Measurements from ENCODE around the gene GPBAR1.

Gene GPBAR1

DNA sequence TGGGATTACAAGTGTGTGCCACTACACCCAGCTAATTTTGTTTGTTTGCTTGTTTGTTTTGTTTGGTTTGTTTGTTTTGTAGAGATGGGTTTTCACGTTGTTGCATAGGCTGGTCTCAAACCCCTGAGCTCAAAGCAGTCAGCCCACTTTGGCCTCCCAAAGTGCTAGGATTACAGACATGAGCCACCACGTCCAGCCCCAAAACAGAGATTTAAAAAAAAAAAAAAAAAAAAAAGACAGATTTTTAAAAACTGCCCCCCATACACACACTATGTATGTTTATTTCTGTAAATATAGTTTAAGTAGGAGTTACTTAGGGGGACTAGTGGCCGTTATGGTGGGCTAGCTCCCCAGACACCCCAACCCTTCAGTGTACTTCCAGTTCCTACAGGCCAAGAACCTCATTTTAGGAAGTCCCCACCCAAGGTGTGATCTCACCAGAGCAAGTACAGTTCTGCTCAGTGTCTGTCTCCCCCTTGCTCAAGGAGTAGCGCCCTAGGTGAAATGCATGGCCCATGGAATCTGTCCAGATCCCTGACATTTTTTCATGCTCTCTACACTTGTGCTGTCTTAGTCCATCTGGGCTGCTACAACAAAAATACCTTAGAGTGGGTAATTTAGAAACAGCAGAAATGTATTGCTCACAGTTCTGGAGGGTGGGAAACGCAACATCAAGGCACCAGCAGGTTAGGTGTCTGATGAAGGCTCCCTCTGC is 33.1 kb downstream of the GPBAR1 start:
- H3K9me3 ChIP-seq (ENCODE audit: insufficient read depth, low read depth, low read length) = no peaks in the 10 kb centered on the region
- H3K4me3 ChIP-seq (ENCODE audit: low read length) = no peak overlapping the region
- H3K27me3 ChIP-seq (ENCODE audit: insufficient read depth, low read length) = peaks cover 4% of the 10 kb centered on the region; the same call in 1 of the 2 replicates
- no peaks in the 10 kb centered on the region for H3K36me3 ChIP-seq (ENCODE audit: insufficient read depth, low read depth, low read length)
- no peak overlapping the region for H3K9ac ChIP-seq (ENCODE audit: low read depth, low read length)
- H3K4me1 ChIP-seq (ENCODE audit: insufficient read depth, low read length) = peaks cover 20% of the 10 kb centered on the region
- H3K27ac ChIP-seq (ENCODE audit: low read length) = no peak overlapping the region

DNA sequence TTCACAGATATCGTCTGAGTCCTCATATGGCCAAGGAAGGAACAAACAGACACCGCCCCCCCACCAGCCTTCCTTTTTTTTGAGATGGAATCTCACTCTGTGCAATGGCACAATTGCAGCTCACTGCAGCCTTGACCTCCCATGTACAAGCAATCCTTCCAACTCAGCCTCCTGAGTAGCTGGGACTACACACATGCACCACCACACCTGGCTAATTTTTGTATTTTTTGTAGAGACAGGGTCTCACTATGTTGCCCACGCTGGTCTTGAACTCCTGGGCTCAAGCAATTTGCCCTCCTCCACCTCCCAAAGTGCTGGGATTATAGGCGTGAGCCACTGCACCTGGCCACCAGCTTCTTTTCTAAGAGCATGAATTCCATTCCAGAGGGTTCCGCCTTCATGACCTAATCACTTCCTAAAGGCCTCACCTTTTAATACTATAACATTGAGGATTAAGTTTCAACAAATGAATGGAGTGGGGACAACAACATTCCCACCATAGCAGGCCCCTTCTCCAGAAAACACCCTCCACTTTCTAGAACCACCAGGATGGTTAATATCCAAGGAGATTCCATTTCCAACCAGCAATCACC is 33.7 kb downstream of the GPBAR1 start:
- no peak overlapping the region for H3K4me3 ChIP-seq (ENCODE audit: low read length)
- H3K9me3 ChIP-seq (ENCODE audit: insufficient read depth, low read depth, low read length) = no peaks in the 10 kb centered on the region
- no peaks in the 10 kb centered on the region for H3K36me3 ChIP-seq (ENCODE audit: insufficient read depth, low read depth, low read length)
- H3K27me3 ChIP-seq (ENCODE audit: insufficient read depth, low read length) = peaks cover 4% of the 10 kb centered on the region; the same call in 1 of the 2 replicates
- peaks cover 20% of the 10 kb centered on the region for H3K4me1 ChIP-seq (ENCODE audit: insufficient read depth, low read length)
- H3K9ac ChIP-seq (ENCODE audit: low read depth, low read length) = no peak overlapping the region
- no peak overlapping the region for H3K27ac ChIP-seq (ENCODE audit: low read length)

DNA sequence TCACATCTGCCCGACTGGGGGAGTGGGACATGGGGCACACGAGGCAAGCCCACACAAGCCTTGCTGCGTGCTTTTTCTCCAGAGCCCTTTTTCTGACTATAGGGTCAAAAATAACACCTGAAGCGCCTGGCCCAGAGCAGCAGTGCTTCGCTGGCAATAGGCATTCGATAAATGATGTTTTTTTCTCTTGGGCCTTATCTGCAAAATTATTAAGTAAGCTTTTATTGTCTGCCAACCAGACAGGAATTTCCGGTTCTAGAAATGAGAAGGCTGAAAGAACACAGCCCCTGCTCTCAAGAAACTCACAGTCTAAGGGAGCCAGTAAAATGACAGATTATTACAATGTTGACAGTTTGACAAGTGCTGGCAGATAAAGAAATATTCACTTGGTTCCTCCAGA is 34.2 kb downstream of the GPBAR1 start:
- H3K27ac ChIP-seq (ENCODE audit: low read length) = no peak overlapping the region
- H3K4me3 ChIP-seq (ENCODE audit: low read length) = no peak overlapping the region
- no peak overlapping the region for H3K9ac ChIP-seq (ENCODE audit: low read depth, low read length)
- H3K27me3 ChIP-seq (ENCODE audit: insufficient read depth, low read length) = peaks cover 4% of the 10 kb centered on the region; the same call in 1 of the 2 replicates
- H3K4me1 ChIP-seq (ENCODE audit: insufficient read depth, low read length) = peaks cover 16% of the 10 kb centered on the region
- no peaks in the 10 kb centered on the region for H3K36me3 ChIP-seq (ENCODE audit: insufficient read depth, low read depth, low read length)
- no peaks in the 10 kb centered on the region for H3K9me3 ChIP-seq (ENCODE audit: insufficient read depth, low read depth, low read length)

DNA sequence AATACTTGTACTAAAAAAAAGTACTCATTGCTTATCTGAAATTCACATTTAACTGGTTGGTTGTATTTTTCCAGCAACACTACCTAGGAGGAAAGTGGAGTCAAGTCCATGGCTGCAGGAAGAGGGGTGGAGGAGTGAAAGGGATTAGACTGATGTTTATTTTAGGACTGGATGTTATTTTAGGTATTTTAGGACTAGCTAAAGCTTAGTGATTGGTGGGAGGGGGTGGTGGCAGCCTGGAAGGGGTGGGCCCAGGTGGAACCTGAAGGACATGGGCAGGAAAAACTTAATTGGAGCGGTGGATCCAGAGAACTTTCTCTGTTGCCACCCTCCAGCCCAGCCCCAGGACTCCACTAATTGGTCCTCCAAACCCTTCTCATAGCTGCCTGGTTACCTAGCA is 35.4 kb downstream of the GPBAR1 start:
- H3K4me1 ChIP-seq (ENCODE audit: insufficient read depth, low read length) = peaks cover 14% of the 10 kb centered on the region; the same call in 1 of the 2 replicates
- H3K27me3 ChIP-seq (ENCODE audit: insufficient read depth, low read length) = peaks cover 4% of the 10 kb centered on the region; the same call in 1 of the 2 replicates

DNA sequence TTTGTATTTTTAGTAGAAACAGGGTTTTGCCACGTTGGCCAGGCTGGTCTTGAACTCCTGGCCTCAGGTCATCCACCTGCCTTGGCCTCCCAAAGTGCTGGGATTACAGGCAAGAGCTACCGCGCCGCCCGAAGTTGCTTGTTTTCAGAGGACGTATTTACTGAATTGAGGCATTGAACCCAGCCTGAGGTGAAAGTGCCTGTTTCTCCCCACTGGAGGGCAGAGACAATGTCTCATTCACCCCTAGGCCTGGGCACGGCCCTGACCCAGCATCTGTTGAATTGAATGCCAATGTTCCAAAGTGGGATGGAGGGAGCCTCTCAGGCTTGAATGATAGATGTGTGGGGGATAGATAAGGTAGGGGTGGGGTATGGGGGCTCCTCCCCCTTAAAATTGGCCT is 36.0 kb downstream of the GPBAR1 start:
- H3K4me1 ChIP-seq (ENCODE audit: insufficient read depth, low read length) = peaks cover 14% of the 10 kb centered on the region; the same call in 1 of the 2 replicates

More for the DNA sequence above, 35.4 kb downstream of the GPBAR1 start:
- no peak overlapping the region for H3K9ac ChIP-seq (ENCODE audit: low read depth, low read length)
- H3K9me3 ChIP-seq (ENCODE audit: insufficient read depth, low read depth, low read length) = no peaks in the 10 kb centered on the region
- H3K36me3 ChIP-seq (ENCODE audit: insufficient read depth, low read depth, low read length) = no peaks in the 10 kb centered on the region
- no peak overlapping the region for H3K27ac ChIP-seq (ENCODE audit: low read length)
- no peak overlapping the region for H3K4me3 ChIP-seq (ENCODE audit: low read length)

DNA sequence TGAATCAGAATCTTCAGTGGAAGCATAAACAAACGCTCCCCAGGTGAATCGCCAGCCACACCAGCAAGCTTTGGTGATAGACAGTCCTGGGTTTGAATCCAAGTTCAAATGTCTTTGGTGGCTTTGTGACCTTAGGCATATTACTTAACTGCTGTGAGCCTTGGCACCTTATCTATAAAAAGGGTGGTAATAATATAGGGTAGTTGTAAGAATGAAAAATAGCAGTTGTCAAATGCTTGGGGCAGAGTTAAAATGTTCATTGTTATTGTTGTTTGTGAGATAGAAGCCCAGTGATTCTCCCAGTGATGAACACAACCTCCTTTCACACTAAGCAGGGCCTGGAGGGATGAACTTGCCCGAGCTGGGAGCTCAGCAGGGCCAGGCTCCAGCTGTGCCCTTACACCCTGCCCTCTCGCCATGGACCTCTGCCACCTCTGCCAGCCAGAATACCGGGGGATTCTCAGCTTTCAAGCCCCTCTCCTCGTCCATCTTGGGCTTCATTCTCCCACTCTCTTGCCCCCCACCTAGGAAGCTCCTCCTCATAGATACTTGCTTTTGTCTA is 37.6 kb downstream of the GPBAR1 start:
- H3K27me3 ChIP-seq (ENCODE audit: insufficient read depth, low read length) = no peaks in the 10 kb centered on the region
- no peak overlapping the region for H3K9ac ChIP-seq (ENCODE audit: low read depth, low read length)
- H3K36me3 ChIP-seq (ENCODE audit: insufficient read depth, low read depth, low read length) = no peaks in the 10 kb centered on the region
- peaks cover 9% of the 10 kb centered on the region; the same call in 1 of the 2 replicates for H3K4me1 ChIP-seq (ENCODE audit: insufficient read depth, low read length)
- no peak overlapping the region for H3K27ac ChIP-seq (ENCODE audit: low read length)
- no peak overlapping the region for H3K4me3 ChIP-seq (ENCODE audit: low read length)
- no peaks in the 10 kb centered on the region for H3K9me3 ChIP-seq (ENCODE audit: insufficient read depth, low read depth, low read length)

More for the DNA sequence above, 36.0 kb downstream of the GPBAR1 start:
- no peaks in the 10 kb centered on the region for H3K36me3 ChIP-seq (ENCODE audit: insufficient read depth, low read depth, low read length)
- no peak overlapping the region for H3K9ac ChIP-seq (ENCODE audit: low read depth, low read length)
- H3K9me3 ChIP-seq (ENCODE audit: insufficient read depth, low read depth, low read length) = no peaks in the 10 kb centered on the region
- no peak overlapping the region for H3K4me3 ChIP-seq (ENCODE audit: low read length)
- peaks cover 4% of the 10 kb centered on the region; the same call in 1 of the 2 replicates for H3K27me3 ChIP-seq (ENCODE audit: insufficient read depth, low read length)
- H3K27ac ChIP-seq (ENCODE audit: low read length) = no peak overlapping the region

DNA sequence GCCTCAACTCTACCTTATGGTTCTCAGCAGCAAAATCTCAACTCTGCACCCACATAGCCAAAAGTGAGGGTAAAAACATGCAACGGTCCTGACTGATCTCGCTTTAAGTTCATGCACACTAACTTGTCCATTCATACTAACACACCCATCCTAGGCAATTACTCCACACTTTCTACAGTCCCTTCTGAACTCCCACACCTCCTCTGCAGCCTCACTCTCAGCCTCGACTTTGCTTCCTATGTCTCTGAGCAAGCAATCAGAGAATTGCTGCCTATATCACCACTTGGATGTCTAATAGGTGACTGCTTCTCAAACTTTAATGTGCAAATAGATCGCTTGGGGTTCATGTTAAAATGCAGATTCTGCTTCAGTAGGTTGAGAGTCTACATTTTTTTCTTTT is 39.3 kb downstream of the GPBAR1 start:
- Histone ChIP-seq H3K4me3 (ENCODE audit: low read length) (no peak overlapping the region), H3K9ac (ENCODE audit: low read depth, low read length) (no peak overlapping the region), H3K27me3 (ENCODE audit: insufficient read depth, low read length) (no peaks in the 10 kb centered on the region), H3K27ac (ENCODE audit: low read length) (no peak overlapping the region), H3K36me3 (ENCODE audit: insufficient read depth, low read depth, low read length) (no peaks in the 10 kb centered on the region), H3K9me3 (ENCODE audit: insufficient read depth, low read depth, low read length) (no peaks in the 10 kb centered on the region), H3K4me1 (ENCODE audit: insufficient read depth, low read length) (peaks cover 3% of the 10 kb centered on the region; the same call in 1 of the 2 replicates)

DNA sequence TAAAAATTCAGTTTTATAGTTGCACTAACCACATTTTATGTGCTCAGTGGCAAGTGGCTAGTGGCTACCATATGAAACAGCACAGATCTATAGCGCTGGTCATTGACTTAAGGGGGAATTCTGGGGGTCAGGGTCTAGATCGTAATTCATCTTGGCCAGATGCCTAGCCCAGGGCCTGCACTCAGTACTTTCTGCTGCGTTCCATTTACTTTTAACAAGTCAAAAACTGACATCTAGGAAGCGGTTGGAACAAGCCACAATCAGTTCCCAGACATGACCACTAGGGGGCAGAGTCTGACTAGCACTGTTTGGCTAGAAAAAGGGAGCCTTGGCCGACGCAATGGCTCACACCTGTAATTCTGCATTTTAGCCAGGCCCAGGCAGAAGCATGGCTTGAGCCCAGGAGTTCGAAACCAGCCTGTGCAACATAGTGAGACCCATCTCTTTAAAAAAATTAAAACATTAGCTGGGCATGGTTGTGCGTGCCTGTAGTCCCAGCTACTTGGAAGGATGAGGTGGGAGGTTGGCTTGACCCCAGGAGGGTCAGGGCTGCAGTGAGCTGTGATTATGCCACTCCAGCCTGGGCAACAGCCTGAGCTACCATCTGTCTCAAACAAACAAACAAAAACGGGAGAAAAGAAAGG is 40.5 kb downstream of the GPBAR1 start:
- no peak overlapping the region for H3K27ac ChIP-seq (ENCODE audit: low read length)
- H3K4me1 ChIP-seq (ENCODE audit: insufficient read depth, low read length) = no peaks in the 10 kb centered on the region
- H3K9ac ChIP-seq (ENCODE audit: low read depth, low read length) = no peak overlapping the region
- H3K36me3 ChIP-seq (ENCODE audit: insufficient read depth, low read depth, low read length) = no peaks in the 10 kb centered on the region
- H3K4me3 ChIP-seq (ENCODE audit: low read length) = no peak overlapping the region
- no peaks in the 10 kb centered on the region for H3K27me3 ChIP-seq (ENCODE audit: insufficient read depth, low read length)
- H3K9me3 ChIP-seq (ENCODE audit: insufficient read depth, low read depth, low read length) = no peaks in the 10 kb centered on the region

DNA sequence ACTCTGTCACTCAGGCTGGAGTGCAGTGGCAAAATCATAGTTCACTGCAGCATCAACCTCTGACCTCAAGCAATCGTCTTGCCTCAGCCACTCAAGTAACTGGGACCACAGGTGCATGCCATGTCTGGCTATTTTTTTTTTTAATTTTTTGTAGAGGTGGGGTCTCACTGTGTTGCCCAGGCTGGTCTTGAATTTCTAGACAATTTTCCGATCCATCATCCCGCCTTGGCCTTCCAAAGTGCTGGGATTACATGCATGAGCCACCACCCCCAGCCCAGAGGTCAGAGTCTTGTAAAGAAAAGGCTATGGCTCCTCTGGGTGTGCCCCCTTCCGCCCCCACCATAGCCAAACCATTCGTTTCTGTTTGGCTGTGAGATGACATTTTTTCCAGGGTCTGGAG is 44.6 kb downstream of the GPBAR1 start:
- H3K9ac ChIP-seq (ENCODE audit: low read depth, low read length) = no peak overlapping the region
- H3K27me3 ChIP-seq (ENCODE audit: insufficient read depth, low read length) = no peaks in the 10 kb centered on the region
- no peaks in the 10 kb centered on the region for H3K4me1 ChIP-seq (ENCODE audit: insufficient read depth, low read length)
- H3K36me3 ChIP-seq (ENCODE audit: insufficient read depth, low read depth, low read length) = no peaks in the 10 kb centered on the region
- no peak overlapping the region for H3K27ac ChIP-seq (ENCODE audit: low read length)
- no peak overlapping the region for H3K4me3 ChIP-seq (ENCODE audit: low read length)
- no peaks in the 10 kb centered on the region for H3K9me3 ChIP-seq (ENCODE audit: insufficient read depth, low read depth, low read length)

DNA sequence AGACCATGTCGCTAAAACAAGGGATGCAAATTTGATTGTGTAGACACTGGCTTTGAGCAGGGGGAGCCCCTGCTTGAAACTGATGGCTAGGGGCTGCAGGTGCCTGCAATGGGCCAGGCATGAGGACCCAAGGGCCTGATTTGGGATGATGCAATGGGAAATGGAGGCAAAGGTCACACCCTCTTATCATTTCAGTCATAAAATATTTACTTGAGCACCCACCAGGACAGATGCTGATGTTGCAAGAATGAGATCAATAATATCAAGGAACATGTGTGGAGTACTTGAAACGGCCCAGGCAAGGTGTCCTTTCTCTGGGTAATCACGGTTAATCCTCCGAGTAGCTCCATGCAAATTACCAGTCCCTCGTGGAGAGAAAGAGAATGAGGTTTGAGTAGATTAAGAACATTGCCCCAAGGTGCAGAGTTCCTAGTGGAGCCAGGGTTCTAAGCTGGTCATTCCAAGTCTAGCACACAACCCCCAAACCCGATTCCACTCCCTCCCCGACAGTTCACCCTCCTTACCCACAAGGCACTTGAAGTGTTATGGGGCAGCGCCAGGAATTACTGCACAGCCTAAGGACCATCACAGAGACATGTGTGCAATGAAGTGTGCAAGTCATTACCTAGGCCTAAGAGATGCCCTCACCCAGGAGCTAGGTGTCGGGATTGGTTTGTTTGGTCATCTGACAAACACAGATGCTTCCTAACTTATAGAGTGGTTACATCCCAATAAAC is 45.5 kb downstream of the GPBAR1 start:
- Histone ChIP-seq H3K4me3 (ENCODE audit: low read length) (no peak overlapping the region), H3K9ac (ENCODE audit: low read depth, low read length) (no peak overlapping the region), H3K36me3 (ENCODE audit: insufficient read depth, low read depth, low read length) (no peaks in the 10 kb centered on the region), H3K4me1 (ENCODE audit: insufficient read depth, low read length) (no peaks in the 10 kb centered on the region), H3K27ac (ENCODE audit: low read length) (no peak overlapping the region), H3K27me3 (ENCODE audit: insufficient read depth, low read length) (no peaks in the 10 kb centered on the region), H3K9me3 (ENCODE audit: insufficient read depth, low read depth, low read length) (no peaks in the 10 kb centered on the region)

DNA sequence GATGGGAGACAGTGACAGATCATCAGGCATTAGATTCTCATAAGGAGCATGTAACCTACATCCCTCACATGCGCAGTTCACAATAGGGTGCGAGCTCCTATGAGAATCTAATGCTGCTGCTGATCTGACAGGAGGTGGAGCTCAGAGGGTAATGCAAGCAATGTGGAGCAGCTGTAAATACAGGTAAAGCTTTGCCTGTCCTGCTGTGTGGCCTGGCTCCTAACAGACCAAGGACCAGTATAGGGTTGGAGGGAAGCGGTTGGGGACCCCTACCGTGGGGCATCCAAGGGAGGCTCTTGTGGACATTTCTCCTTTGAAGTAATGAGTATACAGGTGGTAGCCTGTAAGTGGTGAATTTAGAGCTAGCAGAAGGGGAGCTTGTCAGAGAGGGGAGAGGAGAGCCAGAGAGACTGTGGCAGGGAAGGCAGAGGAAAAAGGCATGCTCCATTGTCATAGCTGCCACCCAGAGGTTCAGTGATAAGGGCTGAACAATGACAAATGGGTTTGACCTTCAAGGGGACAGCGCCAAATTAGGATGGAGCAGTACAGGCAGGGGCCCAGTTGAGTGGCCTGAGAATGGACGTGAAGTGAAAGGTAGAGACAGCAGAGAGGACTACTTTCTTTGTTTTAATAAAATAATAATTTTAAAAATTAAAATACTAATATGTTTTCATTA is 46.7 kb downstream of the GPBAR1 start:
- Histone ChIP-seq H3K36me3 (ENCODE audit: insufficient read depth, low read depth, low read length) (no peaks in the 10 kb centered on the region), H3K27ac (ENCODE audit: low read length) (no peak overlapping the region), H3K4me1 (ENCODE audit: insufficient read depth, low read length) (no peaks in the 10 kb centered on the region), H3K27me3 (ENCODE audit: insufficient read depth, low read length) (no peaks in the 10 kb centered on the region), H3K4me3 (ENCODE audit: low read length) (no peak overlapping the region), H3K9ac (ENCODE audit: low read depth, low read length) (no peak overlapping the region), H3K9me3 (ENCODE audit: insufficient read depth, low read depth, low read length) (no peaks in the 10 kb centered on the region)
